Activated T-helper 1 cell treated with anti-CD3 and anti-CD28 coated beads, Interleukin-12 subunit alpha, Interleukin-12 subunit beta, Interleukin-2, Interleukin-4 antibody, amounts not matched to agents 30 ng/mL and 10 ng/mL and 1 ng/mL, durations not matched to agents 14 hours and 24 hours and 36 hours (primary cell): Measurements from ENCODE around the gene ESRRB. TPM values are rescaled to one million over a fixed set of nuclear protein-coding genes. Genes with fewer than 3 reads are reported as not detected.

Experiments used
- DNase-seq: peaks from one replicate; pipeline ENCODE4 v3.0.0; 2021; ENCODE audit warnings: low spot score
- H3K27ac Mint-ChIP-seq: one replicate; pipeline ENCODE4 v1.8.0; 2021; ENCODE audit warnings: mild to moderate bottlenecking, mixed read lengths
- H3K27me3 Mint-ChIP-seq: one replicate; pipeline ENCODE4 v1.8.0; 2022; ENCODE audit warnings: mild to moderate bottlenecking, moderate library complexity, mixed read lengths; ENCODE audit not compliant: insufficient read depth
- H3K36me3 Mint-ChIP-seq: one replicate; pipeline ENCODE4 v1.8.0; 2021; ENCODE audit warnings: low read depth, mixed read lengths
- H3K4me1 Mint-ChIP-seq: one replicate; pipeline ENCODE4 v1.8.0; 2021; ENCODE audit warnings: low read depth, mixed read lengths
- H3K4me3 Mint-ChIP-seq: one replicate; pipeline ENCODE4 v1.8.0; 2021; ENCODE audit warnings: mild to moderate bottlenecking, moderate library complexity, mixed read lengths
- H3K9me3 Mint-ChIP-seq: one replicate; pipeline ENCODE4 v1.8.0; 2021; ENCODE audit warnings: mixed read lengths
- intact Hi-C: fragments of 100-400 bp; cut with micrococcal nuclease; formaldehyde crosslinking; loops from one replicate; pipeline ENCODE4 v1.15.1; 2024
- total RNA-seq: library from RNA; stranded (reverse); gene quantifications from 2 replicates; pipeline ENCODE4 v1.2.3, GENCODE V29; 2022

The ESRRB gene
- total RNA-seq, 1 donor from 2014 or later: 0.21 TPM

DNA sequence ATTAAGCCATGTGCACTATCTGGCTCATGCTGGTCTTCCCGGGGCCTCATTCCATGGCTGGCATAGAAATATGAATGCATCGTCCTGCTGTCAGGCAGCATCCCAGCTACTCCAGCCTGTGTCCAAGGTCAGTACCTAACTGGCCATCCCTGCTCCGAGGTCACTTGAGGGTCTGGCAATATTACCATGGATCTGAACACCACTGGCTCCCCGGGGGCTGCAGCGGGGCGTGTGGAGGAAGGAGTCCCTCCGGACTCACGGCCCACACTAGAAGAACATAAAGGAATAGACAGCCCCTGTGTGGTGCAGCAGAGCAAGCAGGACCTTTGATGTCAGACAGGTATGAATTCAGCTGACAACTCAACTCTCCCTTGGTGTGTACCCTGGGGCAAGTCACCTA, 19.2 kb downstream of the ESRRB start:
- no peak for DNase-seq
- Mint-ChIP-seq H3K4me1 (no peaks in the 10 kb centered on the region), H3K9me3 (no peaks in the 10 kb centered on the region), H3K36me3 (no peaks in the 10 kb centered on the region), H3K27ac (no peak overlapping the region), H3K27me3 (peaks cover 3% of the 10 kb centered on the region), H3K4me3 (no peak overlapping the region)
- intact Hi-C loops: no loop called here

DNA sequence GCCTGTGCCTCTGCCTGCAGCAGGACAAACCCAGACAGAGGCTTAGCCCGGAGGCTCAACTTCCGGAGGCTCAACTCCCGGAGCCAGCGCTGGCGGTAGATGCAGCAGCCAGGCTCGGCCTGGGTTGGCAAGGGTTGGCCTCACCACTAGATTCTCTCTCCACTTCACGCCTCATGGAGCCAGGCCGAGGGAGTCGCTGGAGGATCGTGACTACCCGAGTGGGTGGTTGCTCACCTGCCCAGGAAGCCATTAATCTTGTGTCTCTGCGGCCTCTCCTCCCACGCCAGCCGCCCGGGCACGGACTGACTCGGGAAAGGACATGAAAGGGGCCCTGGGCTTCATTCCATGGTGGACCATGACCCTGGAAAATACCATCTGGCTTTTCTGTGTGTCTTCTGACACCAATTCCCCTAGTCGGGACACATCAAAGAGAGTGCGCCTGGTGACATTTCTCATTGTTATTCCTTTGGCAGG, 20.8 kb downstream of the ESRRB start:
- H3K4me1 Mint-ChIP-seq: no peaks in the 10 kb centered on the region
- H3K27ac Mint-ChIP-seq: no peak overlapping the region
- DNase-seq: no peak
- no peaks in the 10 kb centered on the region for H3K36me3 Mint-ChIP-seq
- H3K9me3 Mint-ChIP-seq: no peaks in the 10 kb centered on the region
- H3K27me3 Mint-ChIP-seq: peaks cover 3% of the 10 kb centered on the region
- no peak overlapping the region for H3K4me3 Mint-ChIP-seq
- intact Hi-C loops: no loop called here

DNA sequence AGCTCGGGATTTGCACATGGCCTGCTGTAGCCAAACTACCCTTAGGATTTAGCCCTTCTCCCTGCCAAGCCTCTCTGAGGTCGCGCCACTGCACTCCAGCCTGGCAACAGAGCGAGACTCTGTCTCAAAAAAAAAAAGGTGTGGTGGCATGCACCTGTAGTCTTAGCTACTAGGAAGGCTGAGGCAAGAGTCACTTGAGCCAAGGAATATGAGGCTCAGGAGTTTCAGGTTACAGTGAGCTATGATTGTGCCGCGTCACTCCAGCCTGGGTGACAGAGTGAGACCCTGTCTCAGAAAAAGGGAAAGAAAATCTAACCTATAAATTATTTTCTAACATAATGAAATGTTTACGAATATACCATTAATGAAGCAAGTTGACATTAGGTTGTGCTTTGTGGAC, 29.7 kb downstream of the ESRRB start:
- Mint-ChIP-seq H3K27ac (no peak overlapping the region), H3K27me3 (peaks cover 5% of the 10 kb centered on the region), H3K4me1 (no peaks in the 10 kb centered on the region), H3K9me3 (no peaks in the 10 kb centered on the region), H3K4me3 (no peak overlapping the region), H3K36me3 (no peaks in the 10 kb centered on the region)
- intact Hi-C loops: no loop called here
- no peak for DNase-seq

DNA sequence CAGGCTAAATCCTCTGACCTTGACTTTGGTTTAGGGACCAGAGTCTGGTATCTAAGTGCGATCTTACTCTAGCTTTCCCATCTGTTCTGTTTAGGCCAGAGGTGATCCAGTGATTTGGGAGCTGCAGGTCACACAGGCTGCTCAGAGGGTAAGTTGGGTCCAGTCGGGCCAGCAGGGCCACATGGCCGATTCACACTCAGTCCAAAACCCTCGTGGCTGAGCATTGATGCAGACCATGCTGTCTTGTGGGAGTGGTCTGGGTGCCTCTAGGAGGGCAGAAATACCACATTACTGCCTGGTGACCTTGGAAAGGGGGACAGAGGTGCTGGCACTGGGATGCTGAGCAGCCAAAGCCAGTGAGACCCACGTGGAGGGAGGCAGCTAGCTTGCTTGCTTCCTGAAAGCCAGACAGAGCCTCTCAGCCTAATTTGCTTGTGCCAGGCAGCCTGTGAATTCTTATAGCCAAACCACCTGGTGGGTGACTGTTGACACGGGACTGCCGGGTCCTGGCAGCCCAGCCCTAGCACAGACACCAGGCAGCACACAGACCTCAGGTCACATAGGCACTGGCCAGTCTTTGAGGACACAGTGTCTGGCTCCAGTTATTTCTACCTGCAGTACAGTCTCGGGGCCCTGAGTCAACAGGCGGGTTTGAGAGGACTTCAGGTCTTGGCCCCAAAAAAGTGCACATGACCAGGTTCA, 31.7 kb downstream of the ESRRB start:
- intact Hi-C loops: no loop called here
- Mint-ChIP-seq H3K9me3 (no peaks in the 10 kb centered on the region), H3K4me3 (no peak overlapping the region), H3K36me3 (no peaks in the 10 kb centered on the region), H3K27me3 (peaks cover 12% of the 10 kb centered on the region), H3K4me1 (no peaks in the 10 kb centered on the region), H3K27ac (no peak overlapping the region)
- DNase-seq: no peak

DNA sequence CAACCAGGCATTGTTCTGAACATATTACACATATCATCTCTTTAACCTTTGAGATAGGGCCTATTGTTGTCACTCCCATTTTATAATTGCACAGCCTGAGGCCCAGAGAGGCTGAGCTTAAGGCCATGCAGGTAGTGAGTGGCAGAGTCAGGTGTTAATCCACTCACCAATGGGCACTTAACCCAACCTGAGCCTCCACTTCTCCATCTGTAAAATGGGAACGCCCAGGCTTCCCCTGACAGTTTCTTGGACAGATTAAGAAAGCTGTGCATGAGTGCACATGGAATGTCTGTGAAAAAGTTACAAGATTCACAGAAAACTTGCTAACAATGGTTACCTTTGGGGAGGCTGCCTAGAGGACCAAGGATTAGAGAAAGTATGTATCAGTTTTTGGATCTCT, 32.9 kb downstream of the ESRRB start:
- H3K27me3 Mint-ChIP-seq: peaks cover 16% of the 10 kb centered on the region
- no peak for DNase-seq
- H3K4me1 Mint-ChIP-seq: no peaks in the 10 kb centered on the region
- no peaks in the 10 kb centered on the region for H3K36me3 Mint-ChIP-seq
- no peak overlapping the region for H3K4me3 Mint-ChIP-seq
- intact Hi-C loops: no loop called here
- H3K9me3 Mint-ChIP-seq: no peaks in the 10 kb centered on the region
- H3K27ac Mint-ChIP-seq: no peak overlapping the region

DNA sequence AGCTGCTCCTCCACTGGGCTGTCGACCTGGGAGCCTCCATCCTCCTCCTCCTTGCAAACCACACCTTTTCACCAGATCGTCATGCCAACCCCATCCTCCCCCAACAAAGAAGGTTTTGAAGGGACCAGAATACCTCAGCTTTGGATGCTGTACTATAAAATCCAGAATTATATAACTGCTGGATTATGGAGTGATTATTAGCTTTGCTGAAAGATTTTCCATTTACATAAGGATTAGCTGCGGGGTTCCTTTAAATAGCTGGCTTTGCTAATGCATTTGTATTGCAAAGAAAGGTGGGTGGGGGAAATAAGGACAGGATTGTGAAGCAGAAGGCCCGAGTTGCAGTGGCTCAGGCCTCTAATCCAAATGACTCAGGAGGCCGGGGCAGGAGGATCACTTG, 36.6 kb downstream of the ESRRB start:
- Mint-ChIP-seq H3K27me3 (peaks cover 29% of the 10 kb centered on the region), H3K4me1 (no peaks in the 10 kb centered on the region), H3K36me3 (no peaks in the 10 kb centered on the region), H3K4me3 (no peak overlapping the region), H3K9me3 (no peaks in the 10 kb centered on the region), H3K27ac (no peak overlapping the region)
- intact Hi-C loops: no loop called here
- DNase-seq: no peak

DNA sequence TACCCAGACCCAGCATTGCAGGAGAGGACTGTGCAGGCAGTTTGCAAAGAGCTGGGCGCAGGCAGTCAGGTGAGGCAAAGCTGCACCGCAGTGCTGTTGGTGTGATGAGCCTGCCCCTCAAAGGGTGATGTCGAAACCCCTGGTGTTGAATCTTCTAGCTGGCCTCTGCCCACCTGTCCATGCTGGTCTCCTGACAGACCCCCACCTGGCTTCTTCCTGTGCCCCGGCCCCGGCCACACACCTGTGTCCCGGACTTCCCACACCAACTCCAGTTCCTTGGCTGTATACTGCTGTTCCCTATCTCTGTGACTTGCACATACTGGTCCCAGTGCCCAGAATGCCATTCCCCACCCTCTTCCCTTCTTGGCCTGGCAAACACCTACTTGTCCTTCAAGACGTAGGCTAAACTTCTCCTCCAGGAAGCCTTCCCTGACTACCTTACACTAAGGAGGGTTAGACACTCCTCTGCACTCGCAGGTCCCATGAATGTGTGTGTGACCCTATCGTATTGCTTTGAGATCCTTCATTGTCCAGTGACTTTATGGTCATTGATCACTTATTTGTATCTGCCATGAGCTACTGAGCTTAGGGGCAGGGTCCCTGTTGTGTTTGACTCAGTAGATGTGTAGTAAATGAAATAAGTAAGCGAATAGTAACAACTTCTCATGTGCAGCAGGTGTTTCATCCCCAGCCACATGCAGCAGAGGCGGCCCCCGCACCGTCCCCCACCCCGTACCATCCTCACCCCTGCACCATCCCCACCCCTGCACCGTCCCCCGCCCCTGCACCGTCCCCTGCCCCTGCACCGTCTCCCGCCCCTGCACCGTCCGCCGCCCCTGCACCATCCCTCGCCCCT, 37.4 kb downstream of the ESRRB start:
- DNase-seq: no peak
- H3K36me3 Mint-ChIP-seq: no peaks in the 10 kb centered on the region
- no peaks in the 10 kb centered on the region for H3K9me3 Mint-ChIP-seq
- H3K4me1 Mint-ChIP-seq: no peaks in the 10 kb centered on the region
- intact Hi-C loops: no loop called here
- H3K27ac Mint-ChIP-seq: no peak overlapping the region
- H3K4me3 Mint-ChIP-seq: no peak overlapping the region
- peaks cover 29% of the 10 kb centered on the region for H3K27me3 Mint-ChIP-seq

DNA sequence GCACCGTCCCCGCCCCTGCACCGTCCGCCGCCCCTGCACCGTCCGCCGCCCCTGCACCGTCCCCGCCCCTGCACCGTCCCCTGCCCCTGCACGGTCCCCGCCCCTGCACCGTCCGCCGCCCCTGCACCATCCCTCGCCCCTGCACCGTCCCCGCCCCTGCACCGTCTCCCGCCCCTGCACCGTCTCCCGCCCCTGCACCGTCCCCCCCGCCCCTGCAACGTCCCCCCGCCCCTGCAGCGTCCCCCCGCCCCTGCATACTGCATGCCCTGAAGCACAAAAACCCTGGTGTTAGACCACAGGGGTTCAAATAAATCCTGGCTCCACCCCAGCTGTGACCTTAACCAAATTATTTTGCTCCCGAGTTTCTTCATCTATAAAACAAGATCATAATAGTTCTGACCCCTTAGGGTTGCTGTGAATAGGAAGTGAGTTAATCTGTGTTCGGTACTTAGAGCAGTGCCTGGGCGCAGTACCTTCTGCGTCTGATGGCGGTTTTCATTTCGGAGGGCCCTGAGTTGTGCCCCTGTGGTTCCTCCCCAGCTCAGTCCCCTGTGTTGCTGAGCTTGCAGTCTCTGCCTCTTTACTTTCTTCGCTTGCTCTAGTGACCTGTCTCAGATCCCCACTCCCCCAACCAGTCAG, 38.1 kb downstream of the ESRRB start:
- intact Hi-C loops: no loop called here
- peaks cover 29% of the 10 kb centered on the region for H3K27me3 Mint-ChIP-seq
- H3K9me3 Mint-ChIP-seq: no peaks in the 10 kb centered on the region
- no peaks in the 10 kb centered on the region for H3K36me3 Mint-ChIP-seq
- no peak overlapping the region for H3K4me3 Mint-ChIP-seq
- no peaks in the 10 kb centered on the region for H3K4me1 Mint-ChIP-seq
- H3K27ac Mint-ChIP-seq: no peak overlapping the region
- no peak for DNase-seq

DNA sequence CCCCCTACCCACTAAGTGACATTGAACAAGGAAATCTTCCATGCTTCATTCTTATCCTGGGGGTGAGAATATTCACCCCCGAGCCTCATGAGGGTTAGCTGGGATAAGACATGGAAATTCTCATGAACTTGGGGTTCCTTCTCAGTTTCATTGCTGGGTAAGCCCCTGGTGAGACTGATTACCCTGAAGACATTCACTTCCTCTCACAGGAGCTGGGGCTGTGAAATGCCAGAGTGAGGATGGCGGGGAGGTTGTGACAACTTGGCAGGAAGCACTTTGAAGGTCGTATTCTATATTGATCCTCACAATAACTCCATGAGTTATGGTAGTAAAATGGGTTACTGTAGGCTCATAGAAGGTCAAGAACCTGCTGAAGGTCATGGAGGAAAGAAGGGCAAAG, 43.5 kb downstream of the ESRRB start:
- H3K36me3 Mint-ChIP-seq: no peaks in the 10 kb centered on the region
- intact Hi-C loops: no loop called here
- no peak overlapping the region for H3K4me3 Mint-ChIP-seq
- H3K4me1 Mint-ChIP-seq: no peaks in the 10 kb centered on the region
- H3K27me3 Mint-ChIP-seq: peaks cover 14% of the 10 kb centered on the region
- no peaks in the 10 kb centered on the region for H3K9me3 Mint-ChIP-seq
- no peak overlapping the region for H3K27ac Mint-ChIP-seq
- no peak for DNase-seq

DNA sequence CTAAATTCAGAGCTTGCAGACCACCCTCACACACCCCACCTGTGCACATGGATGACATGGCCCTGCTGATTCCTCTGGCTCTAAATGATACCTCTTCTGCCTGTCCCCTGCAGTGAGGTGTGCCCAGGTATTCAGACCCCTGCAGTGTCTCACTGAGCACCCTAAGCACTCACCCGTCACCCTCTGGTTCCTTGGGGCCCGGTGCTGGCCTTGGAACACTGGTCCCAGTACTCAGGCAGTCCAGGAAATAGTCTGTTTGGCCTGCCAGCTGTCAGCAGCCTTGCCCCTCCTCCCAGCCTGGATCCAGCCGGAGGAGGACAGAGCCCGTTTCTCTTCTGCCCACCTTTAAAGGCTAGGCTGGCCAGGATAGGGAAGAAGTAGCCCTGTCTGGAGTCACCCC, 44.9 kb downstream of the ESRRB start:
- intact Hi-C loops: no loop called here
- Mint-ChIP-seq H3K27ac (no peak overlapping the region), H3K4me1 (no peaks in the 10 kb centered on the region), H3K36me3 (no peaks in the 10 kb centered on the region), H3K4me3 (no peak overlapping the region), H3K27me3 (peaks cover 9% of the 10 kb centered on the region), H3K9me3 (no peaks in the 10 kb centered on the region)
- no peak for DNase-seq

DNA sequence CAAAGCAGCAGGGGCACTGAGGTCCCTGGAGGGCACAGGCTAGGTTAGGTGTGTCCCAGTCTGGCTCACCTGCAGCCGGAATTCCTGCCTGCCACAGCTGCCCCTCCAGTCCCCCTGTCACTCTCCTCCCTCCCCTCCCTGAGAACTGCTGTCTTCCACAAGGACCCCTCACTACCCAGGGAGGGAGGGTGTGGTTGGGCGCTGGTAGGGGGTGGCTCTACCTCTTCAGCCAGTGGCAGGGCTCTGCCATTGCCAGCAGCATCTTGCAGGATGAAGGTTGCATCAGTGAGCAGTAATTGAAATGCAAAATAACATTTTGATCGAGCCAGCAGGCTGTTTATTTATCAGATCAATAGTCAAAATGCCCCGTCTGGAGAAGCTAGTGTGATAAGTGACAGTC, 45.7 kb downstream of the ESRRB start:
- Mint-ChIP-seq H3K27me3 (peaks cover 7% of the 10 kb centered on the region), H3K4me1 (no peaks in the 10 kb centered on the region), H3K36me3 (no peaks in the 10 kb centered on the region), H3K4me3 (no peak overlapping the region), H3K27ac (no peak overlapping the region), H3K9me3 (no peaks in the 10 kb centered on the region)
- intact Hi-C loops: no loop called here
- DNase-seq: no peak

DNA sequence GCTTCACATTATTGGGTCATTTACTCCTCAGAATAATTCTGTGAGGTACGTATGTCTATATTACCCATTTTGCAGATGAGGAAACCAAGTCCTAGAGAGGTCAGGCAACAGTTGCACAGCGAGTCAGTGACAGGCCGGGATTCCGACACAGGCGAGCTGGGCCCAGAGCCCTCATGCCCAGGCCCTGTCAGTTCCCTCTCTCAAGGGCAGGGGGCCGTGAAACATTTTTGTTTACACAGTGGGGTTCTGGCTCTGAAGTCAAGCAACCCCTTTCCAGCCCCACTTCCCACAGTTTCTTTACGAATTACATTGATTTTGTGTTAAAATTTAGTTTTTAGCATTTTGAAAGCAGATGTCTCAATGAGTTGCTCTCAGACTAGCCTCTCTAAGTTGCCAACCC, 46.7 kb downstream of the ESRRB start:
- H3K27ac Mint-ChIP-seq: no peak overlapping the region
- DNase-seq: no peak
- H3K9me3 Mint-ChIP-seq: no peaks in the 10 kb centered on the region
- intact Hi-C loops: no loop called here
- no peaks in the 10 kb centered on the region for H3K36me3 Mint-ChIP-seq
- no peaks in the 10 kb centered on the region for H3K4me1 Mint-ChIP-seq
- H3K4me3 Mint-ChIP-seq: no peak overlapping the region
- peaks cover 7% of the 10 kb centered on the region for H3K27me3 Mint-ChIP-seq

DNA sequence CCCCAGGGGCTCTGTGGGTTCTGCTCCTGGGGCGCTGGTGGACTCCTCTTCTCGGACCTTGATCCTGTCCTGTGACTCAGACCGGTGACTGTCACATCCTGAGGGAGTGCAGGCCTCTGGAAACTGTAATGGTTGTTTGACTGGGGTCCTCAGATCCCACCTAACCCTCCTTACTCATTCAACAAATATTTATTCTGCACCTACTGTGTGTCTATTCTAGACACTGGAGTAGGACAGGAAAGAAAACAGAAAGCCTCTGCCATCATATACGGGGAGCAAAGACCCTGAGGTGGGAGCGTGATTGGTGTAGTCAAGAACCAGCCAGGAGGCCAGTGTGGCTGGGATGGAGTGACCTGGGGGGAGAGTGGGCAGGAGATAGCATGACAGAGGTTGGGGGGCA, 47.6 kb downstream of the ESRRB start:
- intact Hi-C loops: no loop called here
- DNase-seq: no peak

More for the DNA sequence above, 47.6 kb downstream of the ESRRB start:
- Mint-ChIP-seq H3K27ac (no peak overlapping the region), H3K4me3 (no peak overlapping the region), H3K9me3 (no peaks in the 10 kb centered on the region), H3K4me1 (no peaks in the 10 kb centered on the region), H3K27me3 (peaks cover 7% of the 10 kb centered on the region), H3K36me3 (no peaks in the 10 kb centered on the region)
